A673 (cell line): ENCODE results near the gene ATP2A2. TPM values are rescaled to one million over a fixed set of nuclear protein-coding genes. Genes with fewer than 3 reads are reported as not detected.
"Not testable (repeated sequence)": the region's sequence is repeated elsewhere in the genome, so short reads cannot be mapped to it uniquely, and the experiment has no call there.

Experiments used
- BruUV-seq: library from RNA; stranded (reverse); fragments of 400-500 nt; replicated peaks from 2 replicates; lab custom pipeline; 2021; lab: Mats Ljungman, UMichigan
- CTCF ChIA-PET: fragments of 300-600 bp; sonication (Branson Sonifier 250); formaldehyde crosslinking; loops from one replicate; lab custom pipeline; 2022; ENCODE audit warnings: antibody characterized with exemption; lab: Charles Lee
- POLR2A ChIA-PET: fragments of 300-600 bp; sonication (Branson Sonifier 250); formaldehyde crosslinking; loops from one replicate; lab custom pipeline; 2022; ENCODE audit warnings: antibody characterized with exemption; ENCODE audit not compliant: low non-redundant PET; lab: Charles Lee
- DNase-seq: peaks from one replicate; pipeline ENCODE4 v3.0.0-alpha.2; 2015; ENCODE audit warnings: low spot score
- H3K27ac ChIP-seq: fragments of 200-600 bp; sonication (generic); 2 replicates; pipeline ENCODE4 v1.5.1; 2016; ENCODE audit warnings: mixed run types, low read depth, mild to moderate bottlenecking, mixed read lengths, antibody characterized with exemption, low read length; ENCODE audit not compliant: poor library complexity, severe bottlenecking
- H3K27me3 ChIP-seq: fragments of 200-600 bp; sonication (generic); replicated peaks from 2 replicates; pipeline ENCODE4 v1.6.1; 2017; ENCODE audit warnings: mixed run types, low read depth, mild to moderate bottlenecking, mixed read lengths, antibody characterized with exemption, low read length; ENCODE audit not compliant: insufficient read depth, poor library complexity
- H3K36me3 ChIP-seq: fragments of 200-600 bp; sonication (generic); 2 replicates; pipeline ENCODE4 v1.6.1; 2016; ENCODE audit warnings: mixed run types, mild to moderate bottlenecking, mixed read lengths, antibody characterized with exemption, low read length; ENCODE audit not compliant: insufficient read depth, poor library complexity, severe bottlenecking
- H3K4me1 ChIP-seq: fragments of 200-600 bp; sonication (generic); 2 replicates; pipeline ENCODE4 v1.6.1; 2017; ENCODE audit warnings: mixed run types, mild to moderate bottlenecking, mixed read lengths, antibody characterized with exemption, low read length; ENCODE audit not compliant: insufficient read depth, poor library complexity, severe bottlenecking
- H3K4me3 ChIP-seq: fragments of 200-600 bp; sonication (generic); 2 replicates; pipeline ENCODE4 v1.5.1; 2016; ENCODE audit warnings: low read depth, mixed run types, mild to moderate bottlenecking, mixed read lengths, low read length; ENCODE audit not compliant: poor library complexity, severe bottlenecking
- H3K9me3 ChIP-seq: fragments of 200-600 bp; sonication (generic); 2 replicates; pipeline ENCODE4 v1.6.1; 2016; ENCODE audit warnings: mixed run types, low read depth, mild to moderate bottlenecking, mixed read lengths, antibody characterized with exemption, low read length; ENCODE audit not compliant: poor library complexity, severe bottlenecking
- EZH2 ChIP-seq: fragments of 200-600 bp; sonication (generic); IDR thresholded peaks from 2 replicates; pipeline ENCODE4 v1.6.1; 2017; ENCODE audit warnings: borderline replicate concordance, low read depth, mild to moderate bottlenecking, mixed read lengths, antibody characterized with exemption, low read length; ENCODE audit not compliant: poor library complexity, severe bottlenecking
- intact Hi-C: fragments of 100-400 bp; cut with micrococcal nuclease; formaldehyde crosslinking; loops from one replicate; pipeline ENCODE4 v1.10.0; 2022; ENCODE audit not compliant: unreplicated experiment
- total RNA-seq: library from RNA; stranded (reverse); gene quantifications from 2 replicates; pipeline ENCODE4 v1.2.3, GENCODE V29; 2021
- TF ChIP-seq, protein P1 (sequence below): fragments of 300-800, 200-600 bp; sonication (generic); conservative IDR thresholded peaks from 2 replicates; pipeline ENCODE4 v1.5.1; 2017; ENCODE audit warnings: low read depth, mild to moderate bottlenecking, antibody characterized with exemption, low read length, moderate library complexity, mixed read lengths

The ATP2A2 gene
- total RNA-seq, 1 experiment from 2014 or later = 333 TPM

DNA sequence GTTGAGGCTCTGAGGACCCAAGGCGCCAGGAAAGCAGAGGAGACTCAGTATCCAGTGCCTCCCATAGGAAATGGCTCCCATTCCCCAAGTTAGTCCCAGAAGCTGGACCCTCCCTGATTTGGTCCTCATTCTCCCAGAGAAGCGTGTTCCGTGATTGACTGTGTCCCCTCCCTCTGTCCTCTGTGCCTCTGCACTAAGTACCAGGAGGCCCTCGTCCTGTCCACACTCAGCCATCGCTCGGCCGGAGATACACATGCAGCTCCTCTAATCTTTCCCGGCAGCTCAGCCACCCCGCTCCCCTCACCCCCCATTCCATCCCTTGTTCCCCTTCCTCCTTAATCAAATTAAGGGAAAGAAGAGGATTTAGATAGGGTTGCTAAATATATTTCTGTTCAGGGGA, 28.3 kb upstream of the ATP2A2 start:
- BruUV-seq = no TSS peak
- intact Hi-C loops = no loop called here
- ChIA-PET POLR2A (no interaction called here), CTCF (no interaction called here)
- Histone ChIP-seq H3K27me3 (no peaks in the 10 kb centered on the region), H3K27ac (no peak overlapping the region), H3K36me3 (no peaks in the 10 kb centered on the region), H3K4me1 (no peaks in the 10 kb centered on the region), H3K4me3 (no peak overlapping the region), H3K9me3 (no peaks in the 10 kb centered on the region)
- no peak for TF ChIP-seq EZH2
- TF ChIP-seq, protein P1, sequence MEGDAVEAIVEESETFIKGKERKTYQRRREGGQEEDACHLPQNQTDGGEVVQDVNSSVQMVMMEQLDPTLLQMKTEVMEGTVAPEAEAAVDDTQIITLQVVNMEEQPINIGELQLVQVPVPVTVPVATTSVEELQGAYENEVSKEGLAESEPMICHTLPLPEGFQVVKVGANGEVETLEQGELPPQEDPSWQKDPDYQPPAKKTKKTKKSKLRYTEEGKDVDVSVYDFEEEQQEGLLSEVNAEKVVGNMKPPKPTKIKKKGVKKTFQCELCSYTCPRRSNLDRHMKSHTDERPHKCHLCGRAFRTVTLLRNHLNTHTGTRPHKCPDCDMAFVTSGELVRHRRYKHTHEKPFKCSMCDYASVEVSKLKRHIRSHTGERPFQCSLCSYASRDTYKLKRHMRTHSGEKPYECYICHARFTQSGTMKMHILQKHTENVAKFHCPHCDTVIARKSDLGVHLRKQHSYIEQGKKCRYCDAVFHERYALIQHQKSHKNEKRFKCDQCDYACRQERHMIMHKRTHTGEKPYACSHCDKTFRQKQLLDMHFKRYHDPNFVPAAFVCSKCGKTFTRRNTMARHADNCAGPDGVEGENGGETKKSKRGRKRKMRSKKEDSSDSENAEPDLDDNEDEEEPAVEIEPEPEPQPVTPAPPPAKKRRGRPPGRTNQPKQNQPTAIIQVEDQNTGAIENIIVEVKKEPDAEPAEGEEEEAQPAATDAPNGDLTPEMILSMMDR = no peak
- no peak for DNase-seq

DNA sequence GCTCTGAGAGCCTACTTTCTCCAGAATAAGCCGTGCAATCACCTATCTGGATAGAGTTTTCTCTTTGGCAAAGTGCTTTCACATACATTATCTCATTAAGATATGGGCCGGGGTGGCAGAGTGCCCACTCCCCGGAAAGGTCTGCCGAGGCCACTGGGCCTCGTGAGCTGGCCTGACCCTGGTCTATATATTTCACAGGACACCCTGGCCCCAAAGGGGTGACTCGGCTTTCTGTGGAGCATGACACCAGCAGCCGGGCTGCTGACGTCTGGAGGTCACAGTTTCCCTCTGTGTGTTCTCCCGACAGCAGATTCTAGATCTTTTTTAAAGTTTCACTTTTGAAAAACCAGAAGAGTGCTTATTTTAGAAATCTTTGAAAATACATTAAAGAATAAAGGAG, 27.9 kb upstream of the ATP2A2 start:
- TF ChIP-seq EZH2 = no peak
- TF ChIP-seq, protein P1 = no peak
- ChIA-PET POLR2A (no interaction called here), CTCF (no interaction called here)
- no peak overlapping the region for H3K27ac ChIP-seq
- no peaks in the 10 kb centered on the region for H3K4me1 ChIP-seq
- intact Hi-C loops = no loop called here
- no peaks in the 10 kb centered on the region for H3K9me3 ChIP-seq
- no peaks in the 10 kb centered on the region for H3K27me3 ChIP-seq
- no peaks in the 10 kb centered on the region for H3K36me3 ChIP-seq
- BruUV-seq = no TSS peak
- DNase-seq = no peak
- no peak overlapping the region for H3K4me3 ChIP-seq

DNA sequence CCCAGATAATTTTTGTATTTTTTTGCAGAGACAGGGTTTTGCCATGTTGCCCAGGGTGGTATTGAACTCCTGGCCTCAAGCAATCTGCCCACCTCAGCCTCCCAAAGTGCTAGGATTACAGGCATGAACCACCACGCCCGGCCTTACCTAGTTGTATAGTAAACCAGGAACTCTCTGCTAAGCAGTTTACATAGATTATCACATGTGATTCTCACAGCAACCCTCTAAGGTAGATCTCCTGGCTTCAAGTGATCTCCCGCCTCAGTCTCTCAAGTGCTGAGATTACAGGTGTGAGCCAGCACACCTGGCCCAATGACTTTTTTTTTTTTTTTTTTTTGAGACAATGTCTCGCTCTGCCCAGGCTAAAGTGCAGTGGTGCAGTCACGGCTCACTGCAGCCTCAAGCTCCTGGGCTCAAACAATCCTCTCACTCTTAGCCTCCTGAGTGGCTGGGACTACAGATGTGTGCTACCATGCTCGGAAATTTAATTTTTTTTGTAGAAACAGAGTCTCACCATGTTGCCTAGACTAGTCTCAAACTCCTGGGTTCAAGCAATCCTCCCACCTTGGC, 26.0 kb upstream of the ATP2A2 start:
- TF ChIP-seq, protein P1 = no peak
- TF ChIP-seq EZH2 = no peak
- no peaks in the 10 kb centered on the region for H3K27me3 ChIP-seq
- CTCF ChIA-PET = no interaction called here

DNA sequence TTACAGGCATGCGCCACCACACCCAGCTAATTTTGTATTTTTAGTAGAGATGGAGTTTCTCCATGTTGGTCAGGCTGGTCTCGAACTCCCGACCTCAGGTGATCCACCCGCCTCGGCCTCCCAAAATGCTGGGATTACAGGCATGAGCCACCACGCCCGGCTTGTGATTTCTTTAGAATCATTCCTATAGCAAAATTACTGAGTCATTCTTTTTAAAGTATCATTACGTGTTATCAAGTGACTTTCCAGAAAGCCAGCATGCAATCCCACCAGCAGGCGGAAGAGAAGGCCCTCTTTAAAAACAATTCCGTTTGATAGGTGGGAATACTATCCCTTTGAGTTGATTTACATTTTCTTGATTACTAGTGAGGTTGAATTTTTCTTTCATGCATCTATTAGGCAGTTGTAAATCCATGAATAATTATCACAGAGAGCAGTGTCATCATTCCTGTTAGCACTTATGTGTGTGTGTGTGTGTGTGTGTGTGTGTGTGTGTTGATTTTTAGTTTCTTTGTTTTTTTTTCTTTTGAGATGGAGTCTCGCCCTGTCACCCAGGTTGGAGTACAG, 25.1 kb upstream of the ATP2A2 start:
- intact Hi-C loops, POLR2A ChIA-PET, H3K9me3 ChIP-seq, DNase-seq, H3K27me3 ChIP-seq, H3K4me3 ChIP-seq, BruUV-seq, H3K36me3 ChIP-seq, CTCF ChIA-PET, H3K4me1 ChIP-seq, H3K27ac ChIP-seq: not testable (repeated sequence)

More for the DNA sequence above, 26.0 kb upstream of the ATP2A2 start:
- Histone ChIP-seq H3K4me1 (no peaks in the 10 kb centered on the region), H3K9me3 (no peaks in the 10 kb centered on the region), H3K4me3 (no peak overlapping the region), H3K36me3 (no peaks in the 10 kb centered on the region), H3K27ac (no peak overlapping the region)
- no peak for DNase-seq
- POLR2A ChIA-PET = no interaction called here
- BruUV-seq = no TSS peak
- intact Hi-C loops = no loop called here
